Gastroesophageal sphincter (tissue), 4 donors: Measurements from ENCODE around the gene CADM2. TPM values are rescaled to one million over a fixed set of nuclear protein-coding genes. Genes with fewer than 3 reads are reported as not detected.

Experiments used
- ATAC-seq: fragments of 150-250 bp; one replicate; pipeline ENCODE4 v1.9.1; 2016; ENCODE audit warnings: mild to moderate bottlenecking, moderate library complexity
- H3K27ac ChIP-seq, 4 donors: fragments of 200-600 bp; sonication (generic) in 3 of 4; 1 replicate in 3 of 4; 2 replicates in 1 of 4; pipeline ENCODE4 v1.5.1; 2016 to 2019
- H3K27me3 ChIP-seq: fragments of 200-600 bp; sonication (generic); one replicate; pipeline ENCODE4 v1.5.1; 2019
- H3K36me3 ChIP-seq, 2 donors: fragments of 200-600 bp; sonication (generic); one replicate each; pipeline ENCODE4 v1.5.1; 2019; ENCODE audit warnings: control low read depth in 1 of 2
- H3K4me1 ChIP-seq, 3 donors: fragments of 200-600 bp; sonication (generic); 1 replicate in 2 of 3; 2 replicates in 1 of 3; pipeline ENCODE4 v1.5.1; 2016 to 2019; ENCODE audit warnings: control low read depth in 2 of 3
- H3K4me3 ChIP-seq, 2 donors: fragments of 200-600 bp; sonication (generic); one replicate each; pipeline ENCODE4 v1.5.1; 2019; ENCODE audit warnings: mild to moderate bottlenecking in 1 of 2, moderate library complexity in 1 of 2
- H3K9me3 ChIP-seq, 3 donors: fragments of 200-600 bp; sonication (generic); one replicate each; pipeline ENCODE4 v1.5.1; 2017 to 2019; ENCODE audit warnings: control low read depth in 2 of 3
- EP300 ChIP-seq: sonication (generic); formaldehyde crosslinking; IDR thresholded peaks from one replicate; pipeline ENCODE4 v1.6.1; 2017; ENCODE audit warnings: antibody characterized with exemption, mild to moderate bottlenecking
- POLR2A ChIP-seq, 2 donors: fragments of 450-650 bp; IDR thresholded peaks; one replicate each; pipeline ENCODE4 v1.6.1; 2017; ENCODE audit warnings: antibody characterized with exemption in 2 of 2, mild to moderate bottlenecking in 2 of 2, moderate library complexity in 1 of 2
- POLR2AphosphoS5 ChIP-seq: sonication (generic); formaldehyde crosslinking; IDR thresholded peaks from one replicate; pipeline ENCODE4 v1.6.1; 2017; ENCODE audit warnings: antibody characterized with exemption
- WGBS, 2 donors: methylation state at CpG; one replicate each; pipeline ENCODE4 v1.1.5; 2018; ENCODE audit warnings: low coverage in 1 of 2; 5-methylcytosine and 5-hydroxymethylcytosine counted together
- total RNA-seq, 4 donors: library from RNA; depleted of rRNA; stranded (reverse); fragments of >200 nt; gene quantifications; one replicate each; pipeline ENCODE4 v1.1.0, GENCODE V29; 2016
- TF ChIP-seq, protein P1 (sequence below), 4 experiments: fragments of 200-600 bp in 2 of 4; fragments of 450-650 bp in 2 of 4; sonication (generic) in 1 of 4; IDR thresholded peaks; one replicate each; pipeline ENCODE4 v1.5.1; 2017 to 2019; ENCODE audit warnings: antibody characterized with exemption in 4 of 4, mild to moderate bottlenecking in 2 of 4, moderate library complexity in 2 of 4

The CADM2 gene
- total RNA-seq, 4 donors from 2014 or later: 8.2 to 10.1 (median 9.4) TPM

DNA sequence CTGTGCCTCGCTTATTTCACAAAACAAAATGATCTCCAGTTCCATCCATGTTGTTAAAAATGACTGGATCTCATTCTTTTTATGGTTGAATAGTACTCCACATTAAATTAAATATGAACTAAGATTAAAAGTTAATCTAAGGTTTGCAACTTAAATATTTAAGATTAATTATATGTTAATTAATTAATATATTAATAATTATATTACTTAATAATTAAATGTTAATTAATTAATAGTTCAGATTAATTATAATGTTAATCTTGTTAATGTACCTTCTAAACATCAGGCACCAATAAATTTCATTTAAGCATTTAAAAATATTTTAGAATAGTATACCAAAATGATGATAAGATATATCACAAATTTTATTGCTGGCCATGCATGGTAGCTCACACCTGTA, 971.9 kb downstream of the CADM2 start:
- Histone ChIP-seq H3K4me1 (no peaks in the 10 kb centered on the region), H3K4me3 (no peak overlapping the region), H3K36me3 (no peaks in the 10 kb centered on the region), H3K27ac (no peak overlapping the region), H3K27me3 (no peaks in the 10 kb centered on the region), H3K9me3 (no peaks in the 10 kb centered on the region)
- no peak for ATAC-seq
- TF ChIP-seq POLR2AphosphoS5: no peak
- no peak for TF ChIP-seq EP300
- no peak for TF ChIP-seq POLR2A (IDR thresholded peaks at IDR 0.05)
- TF ChIP-seq, protein P1, sequence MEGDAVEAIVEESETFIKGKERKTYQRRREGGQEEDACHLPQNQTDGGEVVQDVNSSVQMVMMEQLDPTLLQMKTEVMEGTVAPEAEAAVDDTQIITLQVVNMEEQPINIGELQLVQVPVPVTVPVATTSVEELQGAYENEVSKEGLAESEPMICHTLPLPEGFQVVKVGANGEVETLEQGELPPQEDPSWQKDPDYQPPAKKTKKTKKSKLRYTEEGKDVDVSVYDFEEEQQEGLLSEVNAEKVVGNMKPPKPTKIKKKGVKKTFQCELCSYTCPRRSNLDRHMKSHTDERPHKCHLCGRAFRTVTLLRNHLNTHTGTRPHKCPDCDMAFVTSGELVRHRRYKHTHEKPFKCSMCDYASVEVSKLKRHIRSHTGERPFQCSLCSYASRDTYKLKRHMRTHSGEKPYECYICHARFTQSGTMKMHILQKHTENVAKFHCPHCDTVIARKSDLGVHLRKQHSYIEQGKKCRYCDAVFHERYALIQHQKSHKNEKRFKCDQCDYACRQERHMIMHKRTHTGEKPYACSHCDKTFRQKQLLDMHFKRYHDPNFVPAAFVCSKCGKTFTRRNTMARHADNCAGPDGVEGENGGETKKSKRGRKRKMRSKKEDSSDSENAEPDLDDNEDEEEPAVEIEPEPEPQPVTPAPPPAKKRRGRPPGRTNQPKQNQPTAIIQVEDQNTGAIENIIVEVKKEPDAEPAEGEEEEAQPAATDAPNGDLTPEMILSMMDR (IDR thresholded peaks at IDR 0.05): no peak
- 83 to 100% methylated on average over 1 of the region's 1 CpG for WGBS, 2 donors

DNA sequence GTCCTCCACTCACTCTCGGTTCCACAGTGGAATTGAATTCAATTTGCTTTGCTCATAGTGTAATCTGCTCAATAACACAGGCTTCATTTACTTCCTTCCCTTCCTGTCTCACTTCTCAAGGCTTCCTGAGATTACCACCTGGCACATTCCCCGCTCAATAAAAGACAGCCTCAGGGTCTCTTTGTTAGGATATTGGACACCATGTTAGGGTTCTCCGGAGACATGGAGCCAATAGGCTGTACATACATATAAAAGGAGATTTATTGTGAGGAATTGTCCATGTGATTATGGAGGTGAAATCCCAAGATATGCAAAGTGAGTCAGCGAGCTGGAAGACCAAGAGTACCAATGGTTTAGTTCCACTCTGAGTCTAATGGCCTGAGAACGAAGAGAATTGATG, 974.5 kb downstream of the CADM2 start:
- WGBS, 2 donors: 83 to 89% methylated on average over 3 to 5 of the region's 5 CpGs
- Histone ChIP-seq H3K9me3 (no peaks in the 10 kb centered on the region), H3K27me3 (no peaks in the 10 kb centered on the region), H3K36me3 (no peaks in the 10 kb centered on the region), H3K4me1 (no peaks in the 10 kb centered on the region), H3K4me3 (no peak overlapping the region), H3K27ac (no peak overlapping the region)
- no peak for ATAC-seq
- TF ChIP-seq POLR2A (IDR thresholded peaks at IDR 0.05): no peak
- TF ChIP-seq, protein P1 (IDR thresholded peaks at IDR 0.05): no peak
- TF ChIP-seq EP300: no peak
- no peak for TF ChIP-seq POLR2AphosphoS5

DNA sequence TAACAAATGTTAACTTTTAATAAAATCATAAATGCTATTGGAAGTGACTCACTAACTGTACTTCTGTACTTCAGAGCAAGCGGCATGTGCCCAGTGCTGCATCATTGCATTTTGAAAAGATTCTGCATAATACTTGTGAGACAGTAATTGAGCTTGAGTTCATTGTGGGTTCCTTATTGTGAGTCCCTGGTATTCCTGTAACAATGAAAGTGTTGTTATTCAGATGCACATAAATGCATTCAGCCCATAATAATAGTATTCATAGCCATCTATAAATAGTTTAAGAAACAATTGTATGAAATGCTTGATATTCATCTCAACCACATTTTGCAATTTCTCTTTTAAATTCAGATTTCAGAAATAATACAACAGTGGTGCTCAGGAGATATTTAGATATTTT, 976.4 kb downstream of the CADM2 start:
- Histone ChIP-seq H3K27ac (no peak overlapping the region), H3K9me3 (no peaks in the 10 kb centered on the region), H3K4me1 (no peaks in the 10 kb centered on the region), H3K4me3 (no peak overlapping the region), H3K27me3 (no peaks in the 10 kb centered on the region), H3K36me3 (no peaks in the 10 kb centered on the region)
- no peak for ATAC-seq
- TF ChIP-seq, protein P1 (IDR thresholded peaks at IDR 0.05): no peak
- TF ChIP-seq POLR2A (IDR thresholded peaks at IDR 0.05) (no peak), POLR2AphosphoS5 (no peak), EP300 (no peak)
- 95 to 100% methylated on average over 1 of the region's 1 CpG for WGBS, 2 donors

DNA sequence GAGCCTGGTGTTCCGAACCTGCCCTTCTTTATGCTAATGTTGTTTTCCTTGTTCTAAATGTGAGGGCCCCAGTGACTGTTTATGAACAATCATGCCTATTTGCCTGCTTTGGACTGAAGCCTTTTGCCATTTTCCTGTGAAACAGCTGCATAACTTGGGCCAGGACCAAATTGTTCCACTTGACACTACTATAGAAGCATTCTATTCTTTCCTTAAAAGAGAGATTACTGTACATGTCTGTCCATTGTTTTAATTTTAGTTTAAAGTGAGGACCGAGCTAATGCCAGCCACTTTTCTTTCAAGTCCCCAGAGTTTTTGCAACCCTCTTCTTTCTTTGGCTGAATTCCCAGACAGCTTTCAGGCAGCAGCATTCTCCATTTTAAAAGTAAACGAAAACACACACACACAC, 980.3 kb downstream of the CADM2 start:
- 16 to 27% methylated on average over 3 of the region's 3 CpGs for WGBS, 2 donors
- Histone ChIP-seq H3K27me3 (no peaks in the 10 kb centered on the region), H3K27ac (no peak overlapping the region), H3K4me1 (no peaks in the 10 kb centered on the region), H3K36me3 (no peaks in the 10 kb centered on the region), H3K9me3 (no peaks in the 10 kb centered on the region), H3K4me3 (no peak overlapping the region)
- ATAC-seq: no peak
- TF ChIP-seq POLR2AphosphoS5: no peak

DNA sequence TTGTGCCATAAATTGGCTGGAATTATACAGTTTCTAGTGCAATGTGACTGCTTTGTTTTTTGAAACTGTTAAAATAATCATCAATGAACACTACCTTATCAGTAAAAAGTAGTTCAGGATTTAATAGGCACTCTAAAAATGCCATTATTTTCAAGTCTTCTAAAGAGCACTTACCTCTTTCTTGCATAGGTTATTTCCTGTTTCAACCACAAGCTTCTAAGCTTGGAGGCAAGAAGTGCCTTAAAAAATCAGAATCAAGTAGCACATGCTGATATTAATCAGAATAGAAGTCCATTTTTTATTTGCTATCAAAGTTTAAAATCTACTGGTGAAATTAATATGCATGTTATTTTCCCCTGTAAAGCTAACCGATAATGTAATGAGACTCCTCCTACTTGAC, 991.6 kb downstream of the CADM2 start:
- ATAC-seq: no peak
- Histone ChIP-seq H3K36me3 (no peaks in the 10 kb centered on the region), H3K4me3 (no peak overlapping the region), H3K27ac (no peak overlapping the region), H3K27me3 (no peaks in the 10 kb centered on the region), H3K4me1 (no peaks in the 10 kb centered on the region), H3K9me3 (no peaks in the 10 kb centered on the region)
- 65 to 85% methylated on average over 1 of the region's 1 CpG for WGBS, 2 donors
- TF ChIP-seq EP300: no peak
- TF ChIP-seq, protein P1 (IDR thresholded peaks at IDR 0.05): no peak
- TF ChIP-seq POLR2A (IDR thresholded peaks at IDR 0.05): no peak
- TF ChIP-seq POLR2AphosphoS5: no peak
